Activated naive CD8-positive, alpha-beta T cell treated with anti-CD3 and anti-CD28 coated beads, Interleukin-2, amount 50 U/mL, for 16 hours (primary cell): ENCODE results near the gene ARID4B.
A peak's percentile ranks its signal among the peaks of the same experiment; 100 is the strongest.
"Not testable (repeated sequence)": the region's sequence is repeated elsewhere in the genome, so short reads cannot be mapped to it uniquely, and the experiment has no call there.

Experiments used
- DNase-seq: peaks from one replicate; pipeline ENCODE4 v3.0.0-alpha.2; 2020; ENCODE audit warnings: low read depth, low spot score

The ARID4B gene, protein sequence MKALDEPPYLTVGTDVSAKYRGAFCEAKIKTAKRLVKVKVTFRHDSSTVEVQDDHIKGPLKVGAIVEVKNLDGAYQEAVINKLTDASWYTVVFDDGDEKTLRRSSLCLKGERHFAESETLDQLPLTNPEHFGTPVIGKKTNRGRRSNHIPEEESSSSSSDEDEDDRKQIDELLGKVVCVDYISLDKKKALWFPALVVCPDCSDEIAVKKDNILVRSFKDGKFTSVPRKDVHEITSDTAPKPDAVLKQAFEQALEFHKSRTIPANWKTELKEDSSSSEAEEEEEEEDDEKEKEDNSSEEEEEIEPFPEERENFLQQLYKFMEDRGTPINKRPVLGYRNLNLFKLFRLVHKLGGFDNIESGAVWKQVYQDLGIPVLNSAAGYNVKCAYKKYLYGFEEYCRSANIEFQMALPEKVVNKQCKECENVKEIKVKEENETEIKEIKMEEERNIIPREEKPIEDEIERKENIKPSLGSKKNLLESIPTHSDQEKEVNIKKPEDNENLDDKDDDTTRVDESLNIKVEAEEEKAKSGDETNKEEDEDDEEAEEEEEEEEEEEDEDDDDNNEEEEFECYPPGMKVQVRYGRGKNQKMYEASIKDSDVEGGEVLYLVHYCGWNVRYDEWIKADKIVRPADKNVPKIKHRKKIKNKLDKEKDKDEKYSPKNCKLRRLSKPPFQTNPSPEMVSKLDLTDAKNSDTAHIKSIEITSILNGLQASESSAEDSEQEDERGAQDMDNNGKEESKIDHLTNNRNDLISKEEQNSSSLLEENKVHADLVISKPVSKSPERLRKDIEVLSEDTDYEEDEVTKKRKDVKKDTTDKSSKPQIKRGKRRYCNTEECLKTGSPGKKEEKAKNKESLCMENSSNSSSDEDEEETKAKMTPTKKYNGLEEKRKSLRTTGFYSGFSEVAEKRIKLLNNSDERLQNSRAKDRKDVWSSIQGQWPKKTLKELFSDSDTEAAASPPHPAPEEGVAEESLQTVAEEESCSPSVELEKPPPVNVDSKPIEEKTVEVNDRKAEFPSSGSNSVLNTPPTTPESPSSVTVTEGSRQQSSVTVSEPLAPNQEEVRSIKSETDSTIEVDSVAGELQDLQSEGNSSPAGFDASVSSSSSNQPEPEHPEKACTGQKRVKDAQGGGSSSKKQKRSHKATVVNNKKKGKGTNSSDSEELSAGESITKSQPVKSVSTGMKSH (N-terminal part only)

DNA sequence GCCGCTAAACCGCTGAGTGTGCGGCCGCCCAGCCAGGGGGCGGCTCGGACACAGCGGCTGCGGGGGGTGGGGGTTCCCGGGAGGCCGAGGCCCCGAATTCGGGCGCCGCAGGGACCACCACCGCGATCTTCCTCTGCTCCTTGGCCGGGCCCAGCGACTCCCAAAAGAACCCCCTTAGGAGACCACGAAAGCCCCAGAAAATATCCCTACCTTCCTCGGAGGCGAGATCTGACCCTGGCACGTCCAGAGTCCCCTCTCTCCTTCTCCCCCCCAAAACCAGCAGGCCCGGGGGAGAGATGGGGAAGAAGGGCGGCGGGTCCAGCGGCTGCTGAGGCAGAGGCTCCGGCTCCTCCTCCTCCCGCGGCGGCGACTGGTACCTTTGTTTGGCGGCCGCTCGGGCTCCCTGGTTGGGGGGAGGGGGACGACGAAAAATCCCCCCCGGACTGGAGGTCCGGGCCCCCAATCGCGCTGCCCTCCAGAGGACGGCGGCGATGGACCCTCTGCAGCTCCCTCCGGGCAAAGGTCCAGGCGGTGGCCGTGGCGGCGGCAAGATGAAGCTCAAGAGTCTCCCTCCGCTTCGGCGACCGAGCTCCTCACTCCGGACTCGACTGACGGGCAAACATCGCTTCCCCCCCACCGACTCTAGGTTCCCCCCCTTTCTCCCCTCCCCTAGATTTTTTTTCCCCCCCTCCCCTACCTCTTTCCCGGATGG lies at the start of gene ARID4B:
Gene ARID4B (minus strand): TSS at position 621 of the 712 bp plus-strand sequence. CDS start 1,260 bp downstream, outside the sequence.
- peak; percentile 17 for DNase-seq

DNA sequence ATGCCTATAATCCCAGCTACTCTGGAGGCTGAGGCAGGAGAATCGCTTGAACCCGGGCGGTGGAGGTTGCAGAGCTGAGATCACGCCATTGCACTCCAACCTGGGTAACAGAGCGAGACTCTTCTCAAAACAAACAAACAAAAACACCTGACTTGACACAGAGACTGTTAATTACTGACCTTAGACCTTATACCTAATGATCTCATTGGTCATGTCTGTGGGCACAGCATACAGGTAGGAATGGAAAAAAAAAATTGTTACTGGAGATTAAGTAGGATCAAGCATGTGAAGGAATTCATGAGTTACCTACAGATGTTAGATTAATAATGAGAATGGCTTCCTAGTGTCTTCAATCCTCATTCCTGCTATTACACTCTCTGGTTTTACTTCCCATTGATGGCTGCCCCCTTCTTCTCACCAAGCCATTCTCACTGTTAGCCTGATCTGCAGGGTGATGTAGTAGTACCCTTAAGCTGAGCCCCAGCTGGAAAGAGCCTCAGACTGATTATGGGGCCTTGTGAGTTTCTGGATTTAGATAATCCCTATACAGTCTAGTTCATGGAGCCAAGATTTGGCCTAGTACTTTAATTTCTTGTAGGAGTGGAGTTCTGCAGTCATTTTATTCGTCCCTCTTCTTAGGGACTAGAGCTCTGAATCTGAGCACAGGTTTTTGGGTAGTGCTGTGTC lies 48.1 kb upstream of the ARID4B start:
- no peak for DNase-seq

DNA sequence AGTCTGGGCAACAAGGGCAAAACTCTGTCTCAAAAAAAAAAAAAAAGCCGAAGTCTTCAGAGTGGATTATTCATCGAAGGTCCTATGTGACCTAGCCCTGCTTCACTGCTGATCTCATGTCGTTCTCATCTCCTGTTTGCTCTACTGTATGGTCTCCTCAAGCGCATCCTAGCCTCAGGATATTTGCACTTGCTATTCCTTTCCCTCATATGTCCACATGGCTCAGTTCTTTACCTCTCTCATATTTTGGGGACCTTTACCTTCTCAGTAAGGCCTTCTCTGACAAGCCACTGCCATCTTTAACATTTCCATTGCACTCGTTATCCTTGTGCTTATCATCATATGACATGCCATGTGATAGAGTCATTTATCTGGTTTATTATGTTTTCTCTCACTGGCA lies 41.8 kb upstream of the ARID4B start:
- DNase-seq = no peak

DNA sequence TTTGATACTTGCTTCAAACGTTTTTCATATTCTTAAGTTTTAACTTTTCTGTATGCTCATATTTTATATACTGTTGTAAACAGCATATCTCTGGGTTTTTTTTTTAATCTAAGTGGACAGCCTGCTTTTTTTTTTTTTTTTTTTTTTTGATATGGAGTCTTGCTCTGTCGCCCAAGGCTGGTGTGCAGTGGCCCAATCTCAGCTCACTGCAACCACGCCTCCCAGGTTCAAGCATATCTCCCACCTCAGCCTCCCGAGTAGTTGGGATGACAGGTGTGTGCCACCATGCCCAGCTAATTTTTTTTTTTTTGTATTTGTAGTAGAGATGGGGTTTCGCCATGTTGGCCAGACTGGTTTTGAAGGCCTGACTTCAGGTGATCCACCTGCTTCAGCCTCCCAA lies 40.4 kb upstream of the ARID4B start:
- DNase-seq = no peak

DNA sequence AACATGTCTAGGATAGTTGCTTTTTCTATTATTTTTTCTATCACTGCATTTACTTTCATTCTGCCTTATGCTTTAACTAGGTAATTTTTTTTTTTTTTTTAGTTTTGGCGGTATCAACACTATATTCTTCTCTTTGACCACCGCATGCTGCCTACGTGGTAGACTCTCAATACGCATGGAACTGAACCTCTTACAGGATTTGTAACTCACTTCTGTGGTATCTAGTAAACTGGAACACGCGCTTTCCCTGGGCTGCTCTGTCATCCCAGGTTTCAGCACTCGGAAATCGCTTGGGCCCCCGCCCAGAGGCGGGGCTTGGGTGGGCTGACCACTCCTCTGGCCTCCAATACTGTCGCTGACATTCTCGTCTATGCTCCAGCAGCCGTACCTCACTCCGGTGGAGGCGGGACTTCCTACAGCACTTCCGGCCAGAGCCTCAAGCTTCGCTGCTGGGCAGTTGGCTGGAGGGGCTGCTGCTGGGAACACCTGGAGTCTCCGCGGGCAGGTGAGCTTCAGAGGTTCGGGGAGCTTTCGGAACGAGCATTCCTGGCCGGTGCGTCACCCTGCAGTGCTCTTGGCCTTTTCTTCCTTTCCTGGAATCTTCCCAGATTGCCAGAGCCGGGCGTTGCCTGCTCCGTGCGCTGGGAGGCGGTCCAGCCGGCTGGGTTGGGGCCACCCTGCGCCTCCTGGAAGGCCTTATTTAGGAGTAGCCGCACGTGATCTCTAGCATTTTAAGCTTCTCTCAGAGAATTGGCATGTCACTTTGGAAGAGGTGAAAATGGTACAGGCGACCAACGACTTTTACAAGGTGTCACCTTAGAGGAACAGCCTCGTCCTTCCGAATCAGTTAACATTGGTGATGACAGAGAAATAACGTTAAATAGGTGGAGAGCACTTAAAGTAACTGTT lies 39.3 kb upstream of the ARID4B start, which contains the start of gene TBCE:
Gene TBCE (plus strand): TSS at position 428 of the 909 bp plus-strand sequence. CDS start 12,623 bp downstream, outside the sequence.
- peak; percentile 58 for DNase-seq

DNA sequence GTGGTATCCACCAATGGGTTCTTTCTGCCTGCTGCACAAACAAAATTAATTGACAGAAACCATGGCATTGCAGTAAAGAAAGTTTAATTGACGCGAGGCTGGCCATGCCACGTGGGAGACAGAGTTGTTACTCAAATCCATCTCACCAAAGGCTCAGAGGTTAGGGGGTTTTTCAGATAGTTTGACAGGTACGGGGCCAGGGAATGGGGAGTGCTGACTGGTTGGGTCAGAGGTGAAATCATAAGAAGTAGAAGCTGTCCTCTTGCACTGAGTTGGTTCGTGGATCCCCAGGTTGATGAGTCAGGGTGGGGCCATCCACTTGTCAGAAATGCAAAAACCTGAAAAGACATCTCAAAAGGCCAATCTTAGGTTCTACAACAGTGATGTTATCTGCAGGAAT lies 38.3 kb upstream of the ARID4B start:
- DNase-seq = no peak

DNA sequence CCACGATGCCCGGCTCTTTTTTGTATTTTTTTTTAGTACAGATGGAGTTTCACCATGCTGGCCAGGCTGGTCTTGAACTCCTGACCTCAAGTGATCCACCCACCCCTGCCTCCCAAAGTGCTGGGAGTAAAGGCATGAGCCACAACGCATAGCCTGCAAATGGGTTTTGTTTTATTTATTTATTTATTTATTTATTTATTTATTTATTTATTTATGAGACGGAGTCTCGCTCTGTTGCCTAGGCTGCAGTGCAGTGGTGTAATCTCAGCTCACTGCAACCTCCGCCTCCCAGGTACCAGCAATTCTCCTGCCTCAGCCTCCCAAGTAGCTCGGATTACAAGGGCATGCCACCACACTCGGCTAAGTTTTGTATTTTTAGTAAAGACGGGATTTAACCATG lies 36.2 kb upstream of the ARID4B start:
- not testable (repeated sequence) for DNase-seq

DNA sequence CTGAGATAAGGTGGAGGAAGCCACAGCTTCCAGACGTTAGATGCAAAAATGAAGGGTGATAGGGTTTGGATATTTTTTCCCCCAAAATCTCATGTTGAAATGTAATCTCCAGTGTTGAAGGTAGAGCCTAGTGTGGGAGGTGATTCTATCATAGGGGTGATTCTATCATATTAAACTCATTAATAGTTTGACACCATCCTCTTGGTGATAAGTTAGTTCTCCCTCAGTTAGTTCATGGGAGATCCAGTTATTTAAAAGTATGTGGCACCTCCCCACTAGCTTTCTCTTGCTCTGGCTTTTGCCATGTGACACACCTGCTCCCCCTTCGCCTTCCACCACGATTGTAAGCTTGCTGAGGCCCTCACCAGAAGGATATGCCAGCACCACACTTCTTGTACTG lies 30.9 kb upstream of the ARID4B start:
- no peak for DNase-seq

DNA sequence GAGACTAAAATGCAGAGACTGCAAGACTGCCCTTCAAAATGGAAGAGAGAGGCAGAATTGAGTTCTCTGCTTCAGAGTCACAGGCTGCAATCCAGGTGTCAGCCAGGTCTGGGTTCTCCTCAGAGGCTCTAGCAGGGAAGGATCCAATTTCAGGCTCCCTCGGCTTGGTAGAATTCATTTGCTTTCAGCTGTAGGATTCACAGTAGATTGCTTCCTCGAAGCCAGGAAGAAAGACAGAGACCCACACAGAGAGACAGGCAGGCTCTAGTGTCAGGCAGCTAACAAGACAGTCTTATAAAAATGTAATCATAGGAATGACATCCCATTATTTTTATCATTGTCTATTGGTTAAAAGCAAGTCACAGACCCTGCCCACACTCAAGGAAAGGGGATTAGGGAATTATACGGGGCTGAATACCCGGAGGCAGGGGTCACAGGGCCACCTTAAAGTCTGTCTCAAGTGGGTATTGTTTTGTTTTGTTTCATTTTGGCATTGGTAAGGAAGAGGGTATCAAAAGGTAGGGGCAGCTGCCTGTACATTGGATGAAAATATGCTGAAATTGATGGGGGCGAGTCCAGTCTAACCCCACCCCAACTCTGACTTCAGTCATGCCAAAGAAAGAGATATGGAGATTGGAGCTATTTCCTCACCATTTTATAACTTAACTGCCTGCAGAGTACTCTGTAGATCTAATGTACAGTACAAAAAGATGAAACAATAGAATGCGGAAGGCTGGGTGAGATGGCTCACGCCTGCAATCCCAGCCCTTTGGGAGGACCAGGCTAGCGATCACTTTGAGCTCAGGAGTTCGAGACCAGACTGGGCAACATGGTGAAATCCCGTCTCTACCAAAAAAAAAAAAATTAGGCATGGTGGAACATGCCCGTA lies 29.8 kb upstream of the ARID4B start:
- DNase-seq = no peak

DNA sequence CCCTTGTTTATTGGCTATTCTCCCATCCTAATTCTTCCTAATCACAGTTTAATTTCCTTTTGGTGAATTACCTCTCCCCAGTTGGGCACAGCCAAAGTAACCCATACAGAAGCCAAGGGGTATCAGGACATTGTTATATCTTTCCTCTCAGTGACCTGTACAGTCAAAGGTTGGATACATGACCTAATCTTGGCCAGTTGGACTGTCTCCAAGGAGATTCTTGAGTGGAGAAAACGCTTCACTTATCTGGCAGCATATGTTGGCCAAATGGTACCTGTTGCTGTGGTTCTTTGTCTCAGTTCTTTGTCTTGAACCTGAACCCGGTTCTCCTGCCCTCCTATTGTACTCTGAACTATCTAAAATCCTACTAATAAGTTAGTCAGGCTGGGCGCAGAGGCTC lies 23.9 kb upstream of the ARID4B start:
- DNase-seq = no peak

DNA sequence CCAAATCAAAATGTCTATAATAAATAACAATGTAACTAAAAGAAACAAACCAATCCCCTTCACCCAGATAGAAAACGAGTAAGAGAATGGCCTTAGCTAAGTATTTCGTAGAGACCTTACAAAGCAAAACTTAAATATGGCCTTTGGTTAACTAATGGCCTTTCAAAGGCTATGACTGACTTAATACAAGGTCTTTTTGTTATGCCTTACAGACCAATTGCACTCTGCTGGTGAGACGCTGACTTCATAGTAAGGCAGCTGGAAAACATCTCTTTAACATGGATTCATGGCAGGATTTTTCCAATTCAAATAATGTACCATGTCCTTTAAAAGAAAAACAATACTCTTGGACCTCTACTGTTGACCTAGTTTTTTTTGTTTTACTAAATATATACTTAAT lies 23.5 kb upstream of the ARID4B start:
- no peak for DNase-seq

DNA sequence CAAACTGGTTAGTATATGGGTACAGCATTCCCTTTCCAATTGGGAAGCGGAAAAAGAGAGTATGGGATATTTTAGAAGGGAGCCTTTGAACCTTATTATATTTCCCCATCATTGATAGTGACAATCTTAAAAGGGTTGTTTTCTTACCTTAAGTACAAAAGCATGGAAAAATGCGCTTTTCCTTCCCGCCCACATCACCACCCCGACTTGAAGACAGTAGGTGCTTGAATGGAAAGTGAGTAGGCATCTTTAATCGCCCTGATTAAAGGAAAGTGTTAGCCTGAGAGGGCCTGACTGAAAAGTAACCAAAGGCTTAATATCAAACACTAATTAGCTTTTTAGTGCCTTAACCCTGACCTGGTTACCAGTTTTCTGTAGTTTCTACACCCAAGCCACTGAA lies 15.7 kb upstream of the ARID4B start:
- no peak for DNase-seq

DNA sequence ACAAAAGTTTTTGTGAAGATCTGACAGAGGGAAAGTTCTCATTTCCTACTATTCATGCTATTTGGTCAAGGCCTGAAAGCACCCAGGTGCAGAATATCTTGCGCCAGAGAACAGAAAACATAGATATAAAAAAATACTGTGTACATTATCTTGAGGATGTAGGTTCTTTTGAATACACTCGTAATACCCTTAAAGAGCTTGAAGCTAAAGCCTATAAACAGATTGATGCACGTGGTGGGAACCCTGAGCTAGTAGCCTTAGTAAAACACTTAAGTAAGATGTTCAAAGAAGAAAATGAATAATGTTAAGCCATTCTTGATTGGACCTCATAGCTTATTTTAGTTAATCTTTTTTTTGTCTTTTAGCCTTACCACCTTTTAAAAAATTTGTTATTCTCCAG lies 14.5 kb upstream of the ARID4B start:
- DNase-seq = no peak

DNA sequence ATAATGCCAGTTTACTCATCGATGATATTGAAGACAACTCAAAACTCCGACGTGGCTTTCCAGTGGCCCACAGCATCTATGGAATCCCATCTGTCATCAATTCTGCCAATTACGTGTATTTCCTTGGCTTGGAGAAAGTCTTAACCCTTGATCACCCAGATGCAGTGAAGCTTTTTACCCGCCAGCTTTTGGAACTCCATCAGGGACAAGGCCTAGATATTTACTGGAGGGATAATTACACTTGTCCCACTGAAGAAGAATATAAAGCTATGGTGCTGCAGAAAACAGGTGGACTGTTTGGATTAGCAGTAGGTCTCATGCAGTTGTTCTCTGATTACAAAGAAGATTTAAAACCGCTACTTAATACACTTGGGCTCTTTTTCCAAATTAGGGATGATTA lies 14.1 kb upstream of the ARID4B start:
- no peak for DNase-seq

DNA sequence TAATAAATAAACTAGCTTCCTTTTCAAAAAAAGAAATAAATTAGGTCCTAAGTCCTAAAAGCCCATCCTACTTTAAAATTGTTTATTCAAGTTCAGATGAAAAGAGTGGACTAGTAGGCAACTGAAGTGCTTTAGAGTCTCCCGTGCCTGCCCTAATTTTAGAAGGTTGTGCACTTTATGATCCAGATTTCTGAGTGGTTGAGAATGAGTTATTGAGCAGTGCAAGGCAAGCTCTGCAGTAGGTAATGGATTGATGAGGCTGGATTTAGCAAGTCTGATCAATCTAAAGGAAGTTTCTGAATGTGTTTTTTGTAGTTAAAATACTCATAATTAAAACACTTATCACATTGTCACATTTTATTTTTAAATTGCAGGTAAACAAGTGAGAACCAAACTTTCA lies 13.4 kb upstream of the ARID4B start:
- no peak for DNase-seq

DNA sequence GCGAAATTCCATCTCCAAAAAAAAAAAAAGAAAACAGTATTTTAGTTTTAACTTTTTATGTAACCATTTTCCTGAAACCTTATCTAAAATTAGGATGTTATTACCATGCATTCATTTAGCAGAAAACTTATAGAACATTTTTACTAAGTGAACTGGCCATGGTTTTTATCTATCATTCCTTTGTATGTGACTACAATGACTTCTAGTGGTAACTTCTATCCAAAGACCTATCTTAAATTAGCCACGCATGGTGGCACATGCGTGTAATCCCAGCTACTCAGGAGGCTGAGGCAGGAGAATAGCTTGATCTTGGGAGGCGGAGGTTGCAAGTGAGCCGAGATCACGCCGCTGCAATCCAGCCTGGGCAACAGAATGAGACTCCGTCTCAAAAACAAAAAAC lies 11.8 kb upstream of the ARID4B start:
- no peak for DNase-seq

DNA sequence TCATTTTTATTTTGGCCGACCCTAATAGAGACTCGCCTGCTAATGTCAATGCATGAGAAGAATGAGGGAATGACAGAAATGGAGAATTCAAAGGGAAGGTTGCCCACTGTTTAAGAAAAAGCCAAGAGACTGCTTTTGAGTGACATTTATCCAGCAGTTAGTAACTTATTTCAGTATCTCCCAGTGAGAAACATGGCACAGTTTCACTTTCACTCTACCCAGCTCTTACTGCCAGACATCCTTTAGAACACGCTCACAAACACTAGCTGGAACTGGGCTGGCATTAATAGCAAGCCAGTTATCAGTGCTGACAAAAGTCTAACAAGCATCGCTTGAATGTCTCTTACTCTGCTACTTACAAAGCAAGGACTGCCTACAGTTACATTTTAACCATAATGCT lies 8.9 kb upstream of the ARID4B start:
- no peak for DNase-seq

DNA sequence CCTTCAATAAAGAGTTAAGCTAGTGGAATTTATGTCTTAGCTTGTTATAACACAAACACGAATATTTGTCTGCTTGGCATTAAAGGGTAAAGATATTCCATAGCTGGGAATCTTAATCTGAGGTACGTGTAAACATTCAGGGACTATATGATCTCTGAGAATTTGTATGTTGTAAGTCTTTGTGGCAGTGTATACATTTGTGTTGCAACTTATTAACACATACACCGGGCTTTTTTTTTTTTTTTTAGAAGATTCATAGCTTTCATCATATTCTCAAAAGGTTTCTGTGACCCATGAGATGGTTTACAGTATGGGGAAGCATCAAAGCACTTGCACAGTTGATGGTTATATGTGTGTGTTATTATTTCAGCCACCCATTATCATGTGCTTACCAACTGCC lies 3.4 kb upstream of the ARID4B start:
- no peak for DNase-seq

DNA sequence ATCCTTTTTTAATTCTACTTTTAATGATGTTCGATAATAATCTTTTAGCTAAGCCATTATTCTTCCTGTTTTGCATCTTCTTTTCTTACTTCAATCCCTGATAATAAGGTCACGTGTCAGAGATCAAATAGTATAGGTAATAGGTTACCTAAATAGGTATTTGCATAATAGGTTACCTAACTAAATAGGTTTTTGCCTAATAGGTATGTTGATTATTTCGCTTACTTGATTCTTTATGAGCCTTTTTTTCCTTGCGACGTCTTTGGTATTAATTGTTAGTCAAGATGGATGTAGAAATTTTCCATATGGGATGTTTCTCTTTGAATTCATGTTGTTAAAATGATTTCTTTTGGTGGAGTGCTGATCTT lies 2.9 kb upstream of the ARID4B start:
- no peak for DNase-seq
